GM18867 (cell line): ENCODE measurements around the gene NOTCH2NLA.
"Not testable (repeated sequence)": the region's sequence is repeated elsewhere in the genome, so short reads cannot be mapped to it uniquely, and the experiment has no call there.

ENCODE experiments used
- ATAC-seq: cut with Tn5 transposase; IDR thresholded peaks from one replicate; pipeline ENCODE4 v1.9.1; 2021; ENCODE audit warnings: mild to moderate bottlenecking, moderate library complexity; ENCODE audit not compliant: unreplicated experiment

Gene NOTCH2NLA

DNA sequence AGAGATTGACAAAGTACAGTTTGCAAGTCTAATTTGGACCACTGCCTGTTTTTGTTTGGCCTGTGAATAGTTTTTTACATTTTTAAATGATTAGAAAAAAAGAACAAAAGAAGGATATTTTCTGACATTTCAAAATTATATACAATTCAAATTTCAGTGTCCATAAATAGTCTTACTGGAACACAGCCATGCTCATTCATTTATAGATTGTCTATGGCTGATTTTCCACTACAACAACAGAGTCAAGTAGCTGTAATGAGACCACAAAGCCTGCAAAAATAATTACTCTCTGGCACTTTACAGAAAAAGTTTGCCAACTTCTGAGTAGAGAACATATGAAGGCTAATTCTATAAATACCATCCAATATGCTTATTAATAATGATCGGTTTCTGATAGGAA, 61.1 kb downstream of the NOTCH2NLA start:
- ATAC-seq = not testable (repeated sequence)

DNA sequence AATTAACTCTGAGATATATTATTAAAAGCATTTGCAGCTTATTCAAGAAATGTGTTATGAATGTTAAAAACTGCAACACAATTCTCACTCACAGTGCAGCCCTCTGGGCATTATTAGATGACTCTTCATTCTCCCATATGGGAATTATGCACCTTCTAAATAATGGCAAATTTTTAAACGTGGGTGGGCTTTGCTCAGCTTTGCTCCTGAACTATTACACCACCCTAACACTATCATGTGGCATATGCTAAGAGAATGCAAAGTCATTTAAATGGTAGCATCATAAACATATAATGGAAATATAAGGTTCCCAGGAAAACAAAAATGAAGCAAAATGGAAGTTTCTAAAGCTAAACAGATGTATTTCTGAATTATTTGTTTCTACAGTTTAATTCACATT, 61.5 kb downstream of the NOTCH2NLA start:
- ATAC-seq = not testable (repeated sequence)

DNA sequence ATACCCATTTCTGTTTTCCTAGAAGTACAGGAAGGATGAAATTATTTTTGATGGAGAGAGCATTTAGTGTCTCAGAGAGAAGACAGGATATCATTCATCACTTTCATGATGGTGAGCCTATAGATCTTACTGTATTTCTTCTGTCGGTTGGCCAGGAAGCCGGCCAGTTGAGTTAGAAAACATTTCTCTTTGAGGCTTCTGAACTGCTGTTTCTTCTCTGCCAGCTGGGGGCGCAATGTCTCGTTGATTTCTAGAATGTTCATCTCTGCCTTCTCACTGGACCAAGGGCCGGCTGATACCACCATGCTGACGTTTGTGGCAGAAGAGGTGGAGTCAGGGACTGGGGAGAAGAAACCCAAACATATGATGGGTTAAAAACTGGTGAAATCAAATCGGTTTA, 84.4 kb downstream of the NOTCH2NLA start, which contains the start of gene NBPF10:
NBPF10 (minus strand) TSS at position 340 of the 400 bp plus-strand sequence; CDS start at position 305, 35 bp downstream.
- ATAC-seq = not testable (repeated sequence)
